PC-3 (cell line): ENCODE measurements around the gene RB1. TPM values are rescaled to one million over a fixed set of nuclear protein-coding genes. Genes with fewer than 3 reads are reported as not detected.

ENCODE experiments used
- ATAC-seq: fragments of 200-7000 bp; cut with Tn5 transposase; 2 replicates; pipeline ENCODE4 v1.9.1; 2020; ENCODE audit warnings: mild to moderate bottlenecking, moderate library complexity
- BruUV-seq: library from RNA; stranded (reverse); fragments of 400-500 nt; replicated peaks from 2 replicates; lab custom pipeline; 2021; lab: Mats Ljungman, UMichigan
- CTCF ChIA-PET: fragments of 300-600 bp; sonication (Branson Sonifier 250); formaldehyde crosslinking; loops from one replicate; lab custom pipeline; 2022; ENCODE audit warnings: antibody characterized with exemption; lab: Charles Lee
- POLR2A ChIA-PET: fragments of 300-600 bp; sonication (Branson Sonifier 250); formaldehyde crosslinking; loops from one replicate; lab custom pipeline; 2022; ENCODE audit warnings: antibody characterized with exemption; ENCODE audit not compliant: unreplicated experiment; lab: Charles Lee
- DNase-seq: peaks from one replicate; pipeline ENCODE4 v3.0.0-alpha.2; 2015
- H2AFZ ChIP-seq: fragments of 300-600 bp; sonication (generic); 2 replicates; pipeline ENCODE4 v1.6.0; 2016; ENCODE audit warnings: antibody characterized with exemption, low read length
- H3F3A ChIP-seq: fragments of 300-600 bp; sonication (generic); one replicate; pipeline ENCODE4 v1.6.0; 2017; ENCODE audit warnings: antibody characterized with exemption, low read length, control low read depth, mild to moderate bottlenecking; ENCODE audit not compliant: unreplicated experiment
- H3K27ac ChIP-seq: fragments of 300-600 bp; sonication (generic); 2 replicates; pipeline ENCODE4 v1.5.1; 2016; ENCODE audit warnings: mild to moderate bottlenecking, low read length
- H3K27me3 ChIP-seq: fragments of 300-600 bp; sonication (generic); 2 replicates; pipeline ENCODE4 v1.6.1; 2016; ENCODE audit warnings: low read length, mixed read lengths
- H3K36me3 ChIP-seq: fragments of 300-600 bp; sonication (generic); 2 replicates; pipeline ENCODE4 v1.6.1; 2016; ENCODE audit warnings: low read depth, mixed run types, low read length, mixed read lengths
- H3K4me1 ChIP-seq: fragments of 300-600 bp; sonication (generic); 2 replicates; pipeline ENCODE4 v1.5.1; 2016; ENCODE audit warnings: low read length; ENCODE audit not compliant: insufficient read depth
- H3K4me2 ChIP-seq: fragments of 300-600 bp; sonication (generic); 2 replicates; pipeline ENCODE4 v1.6.0; 2016; ENCODE audit warnings: low read length
- H3K4me3 ChIP-seq: fragments of 300-600 bp; sonication (generic); 2 replicates; pipeline ENCODE4 v1.5.1; 2016; ENCODE audit warnings: mild to moderate bottlenecking, low read length, mixed read lengths
- H3K79me2 ChIP-seq: fragments of 300-600 bp; sonication (generic); 2 replicates; pipeline ENCODE4 v1.6.1; 2017; ENCODE audit warnings: low read length, mixed read lengths
- H3K9ac ChIP-seq: fragments of 300-600 bp; sonication (generic); 2 replicates; pipeline ENCODE4 v1.6.0; 2016; ENCODE audit warnings: mild to moderate bottlenecking, low read length
- H3K9me2 ChIP-seq: fragments of 300-600 bp; sonication (generic); replicated peaks from 2 replicates; pipeline ENCODE4 v1.6.1; 2016; ENCODE audit warnings: mixed run types, low read length, mixed read lengths
- H3K9me3 ChIP-seq: fragments of 300-600 bp; sonication (generic); 2 replicates; pipeline ENCODE4 v1.6.1; 2016; ENCODE audit warnings: low read length, mixed read lengths
- H4K20me1 ChIP-seq: fragments of 300-600 bp; sonication (generic); 2 replicates; pipeline ENCODE4 v1.6.1; 2016; ENCODE audit warnings: low read length, mixed read lengths
- CTCF ChIP-seq: fragments of 300-600 bp; sonication (generic); conservative IDR thresholded peaks from 2 replicates; pipeline ENCODE4 v1.5.1; 2017; ENCODE audit warnings: antibody characterized with exemption, low read depth, mild to moderate bottlenecking, low read length
- EZH2 ChIP-seq: fragments of 300-600 bp; sonication (generic); IDR thresholded peaks from one replicate; pipeline ENCODE4 v1.6.1; 2017; ENCODE audit warnings: antibody characterized with exemption, mild to moderate bottlenecking, low read length; ENCODE audit not compliant: unreplicated experiment
- EZH2phosphoT487 ChIP-seq: fragments of 300-600 bp; sonication (generic); IDR thresholded peaks from 2 replicates; pipeline ENCODE4 v1.6.1; 2018; ENCODE audit warnings: mild to moderate bottlenecking, antibody characterized with exemption, low read length, borderline replicate concordance
- intact Hi-C: fragments of 100-400 bp; cut with micrococcal nuclease; formaldehyde crosslinking; loops from 2 replicates; pipeline ENCODE4 v1.9.0; 2023
- total RNA-seq: library from RNA; depleted of rRNA; stranded (reverse); fragments of >200 nt; gene quantifications from 2 replicates; pipeline ENCODE4 v1.2.3, GENCODE V29; 2014

RB1 gene
- total RNA-seq, 1 experiment from 2014 or later, result 14.3 TPM

- TF ChIP-seq CTCF (no peak), EZH2phosphoT487 (no peak), EZH2 (no peak)
- no peaks in the 10 kb centered on the region for H3K9me2 ChIP-seq
- peaks cover 11% of the 10 kb centered on the region for H3F3A ChIP-seq
- no peak overlapping the region for H3K4me3 ChIP-seq
- no peak overlapping the region for H3K9ac ChIP-seq
- no TSS peak for BruUV-seq
- H3K79me2 ChIP-seq, result no peaks in the 10 kb centered on the region
- ATAC-seq (no peak), DNase-seq (no peak)
- H3K27me3 ChIP-seq, result no peaks in the 10 kb centered on the region
- H3K27ac ChIP-seq, result no peak overlapping the region
- no peaks in the 10 kb centered on the region for H3K9me3 ChIP-seq
- no peaks in the 10 kb centered on the region for H3K36me3 ChIP-seq
- POLR2A ChIA-PET, result no interaction called here
- intact Hi-C loops, result no loop called here
- H3K4me1 ChIP-seq, result peaks cover 28% of the 10 kb centered on the region
- no peak overlapping the region for H2AFZ ChIP-seq
- no peaks in the 10 kb centered on the region for H4K20me1 ChIP-seq
- CTCF ChIA-PET, result no interaction called here
- no peak overlapping the region for H3K4me2 ChIP-seq
Observed at GRCh38 chr13:48486836-48487235, 183.3 kb downstream of the RB1 start.

GRCh38 chr13:48487968-48488367 is 184.4 kb downstream of the RB1 start:
- no TSS peak for BruUV-seq
- no peaks in the 10 kb centered on the region for H3K36me3 ChIP-seq
- peaks cover 11% of the 10 kb centered on the region for H3F3A ChIP-seq
- no peak overlapping the region for H3K27ac ChIP-seq
- no peaks in the 10 kb centered on the region for H3K9me2 ChIP-seq
- H3K4me1 ChIP-seq, result peaks cover 33% of the 10 kb centered on the region
- intact Hi-C loops, result no loop called here
- no peak overlapping the region for H3K9ac ChIP-seq
- H2AFZ ChIP-seq, result no peak overlapping the region
- no peak for DNase-seq
- TF ChIP-seq CTCF (no peak), EZH2phosphoT487 (no peak), EZH2 (no peak)
- POLR2A ChIA-PET, result no interaction called here
- H4K20me1 ChIP-seq, result no peaks in the 10 kb centered on the region
- no peak overlapping the region for H3K4me3 ChIP-seq
- no peaks in the 10 kb centered on the region for H3K9me3 ChIP-seq
- H3K4me2 ChIP-seq, result no peak overlapping the region
- ATAC-seq, result no peak
- H3K27me3 ChIP-seq, result no peaks in the 10 kb centered on the region
- H3K79me2 ChIP-seq, result no peaks in the 10 kb centered on the region
- CTCF ChIA-PET, result no interaction called here

GRCh38 chr13:48488995-48489394 is 185.4 kb downstream of the RB1 start:
- BruUV-seq, result no TSS peak
- Histone ChIP-seq H3K79me2 (no peaks in the 10 kb centered on the region), H3K27ac (peak overlapping the region; percentile 88), H3K27me3 (no peaks in the 10 kb centered on the region), H3K9me2 (no peaks in the 10 kb centered on the region), H3K9me3 (no peaks in the 10 kb centered on the region), H3K36me3 (no peaks in the 10 kb centered on the region), H4K20me1 (no peaks in the 10 kb centered on the region), H3K4me3 (no peak overlapping the region), H3K4me2 (peak overlapping the region; percentile 62; the same call in 1 of the 2 replicates), H3K4me1 (peaks cover 43% of the 10 kb centered on the region), H3K9ac (peak overlapping the region; percentile 46), H3F3A (peaks cover 11% of the 10 kb centered on the region), H2AFZ (no peak overlapping the region)
- CTCF ChIA-PET, result no interaction called here
- DNase-seq (no peak), ATAC-seq (no peak)
- intact Hi-C loops, result no loop called here
- POLR2A ChIA-PET, result interaction anchor here (0.6 kb wide), 1 partner anchor 88 kb away, joined by 3 read pairs; no protein-coding TSS in a partner anchor
- no peak for TF ChIP-seq CTCF
- no peak for TF ChIP-seq EZH2
- TF ChIP-seq EZH2phosphoT487, result no peak
